Measurements from ENCODE around the gene KIRREL3.

DNA sequence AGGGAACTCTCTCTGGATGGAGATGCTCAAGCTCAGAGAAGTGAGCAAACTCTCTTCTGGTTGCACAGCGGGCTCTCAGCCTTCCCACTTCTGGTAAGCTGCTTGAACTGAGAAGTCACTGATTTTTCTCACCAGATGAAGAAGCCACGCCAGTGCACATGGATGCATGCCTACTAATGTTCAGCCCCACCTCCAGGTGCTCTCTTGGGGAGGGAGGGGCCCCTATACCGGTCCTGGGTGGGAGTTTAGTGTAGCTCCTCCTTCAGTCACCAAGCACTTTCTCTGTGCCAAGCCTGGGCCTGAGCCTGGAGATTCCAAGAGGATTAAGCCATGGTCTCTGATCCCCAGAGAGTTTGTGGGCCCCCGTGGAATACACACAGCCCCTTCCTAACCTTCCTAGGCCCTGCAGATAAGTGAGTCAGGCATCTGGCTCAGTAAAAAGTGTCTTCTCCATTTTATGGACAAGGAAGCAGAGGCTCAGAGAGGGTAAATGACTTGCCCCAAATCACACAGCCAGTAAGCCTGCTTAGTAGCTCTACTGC is 502.9 kb downstream of the KIRREL3 start:
- no peak for TF ChIP-seq GATA3 (IDR thresholded peaks at IDR 0.05; ENCODE audit: low read depth, low read length)
- no peak for TF ChIP-seq GATA2 (IDR thresholded peaks at IDR 0.05; ENCODE audit: low read depth, low read length)
